Endodermal cell (in vitro differentiated cells): ENCODE results near the gene TSSC4. TPM values are rescaled to one million over a fixed set of nuclear protein-coding genes. Genes with fewer than 3 reads are reported as not detected.

Source experiments
- DNase-seq: peaks from one replicate; pipeline ENCODE4 v3.0.0-alpha.2; 2017
- H3K27ac ChIP-seq: 2 replicates; pipeline ENCODE4 v1.5.1; 2013; ENCODE audit warnings: mild to moderate bottlenecking, low read depth, low read length, moderate library complexity
- H3K27me3 ChIP-seq: 2 replicates; pipeline ENCODE4 v1.6.1; 2013; ENCODE audit warnings: mild to moderate bottlenecking, low read length, moderate library complexity; ENCODE audit not compliant: insufficient read depth, control insufficient read depth, poor library complexity, severe bottlenecking
- H3K36me3 ChIP-seq: 2 replicates; pipeline ENCODE4 v1.7.0; 2013; ENCODE audit warnings: mild to moderate bottlenecking, low read length, moderate library complexity; ENCODE audit not compliant: control insufficient read depth, insufficient read depth
- H3K4me1 ChIP-seq: one replicate; pipeline ENCODE4 v1.7.0; 2013; ENCODE audit warnings: low read length; ENCODE audit not compliant: control insufficient read depth, insufficient read depth
- H3K4me3 ChIP-seq: 2 replicates; pipeline ENCODE4 v1.5.1; 2013; ENCODE audit warnings: mild to moderate bottlenecking, low read length, moderate library complexity
- H3K9ac ChIP-seq: 2 replicates; pipeline ENCODE4 v1.6.1; 2013; ENCODE audit warnings: mild to moderate bottlenecking, low read length, moderate library complexity; ENCODE audit not compliant: poor library complexity, severe bottlenecking; ENCODE audit errors: extremely low read depth
- H3K9me3 ChIP-seq: 2 replicates; pipeline ENCODE4 v1.6.1; 2013; ENCODE audit warnings: mild to moderate bottlenecking, low read length, moderate library complexity; ENCODE audit not compliant: control insufficient read depth
- H3K27ac Mint-ChIP-seq: 2 replicates; pipeline ENCODE4 v1.8.0; 2020; ENCODE audit warnings: mixed read lengths
- H3K27me3 Mint-ChIP-seq: 2 replicates; pipeline ENCODE4 v1.8.0; 2021; ENCODE audit warnings: mild to moderate bottlenecking, mixed read lengths; ENCODE audit not compliant: insufficient read depth
- H3K36me3 Mint-ChIP-seq: 2 replicates; pipeline ENCODE4 v1.8.0; 2020; ENCODE audit warnings: low read depth, mixed read lengths
- H3K4me1 Mint-ChIP-seq: 2 replicates; pipeline ENCODE4 v1.8.0; 2020; ENCODE audit warnings: mixed read lengths
- H3K4me3 Mint-ChIP-seq: 2 replicates; pipeline ENCODE4 v1.8.0; 2020; ENCODE audit warnings: mild to moderate bottlenecking, moderate library complexity, mixed read lengths
- H3K9me3 Mint-ChIP-seq: 2 replicates; pipeline ENCODE4 v1.8.0; 2020; ENCODE audit warnings: mild to moderate bottlenecking, mixed read lengths
- CTCF ChIP-seq: fragments of 200-600 bp; sonication (generic); conservative IDR thresholded peaks from 2 replicates; pipeline ENCODE4 v1.5.0; 2021; ENCODE audit warnings: antibody characterized with exemption, mild to moderate bottlenecking
- whole genome bisulfite sequencing, 2 experiments: methylation state at CpG; one replicate each; pipeline versions ENCODE4 v1.1.5 to v1.1.7; 2013; ENCODE audit warnings: missing lambda C conversion rate in 2 of 2, mixed read lengths in 1 of 2; ENCODE audit not compliant: insufficient coverage in 1 of 2, insufficient read length in 1 of 2; 5-methylcytosine and 5-hydroxymethylcytosine counted together
- total RNA-seq, 2 donors: library from RNA; stranded (reverse); fragmentation: NEBNext Ultra II Directional in 1 of 2; extraction: Animal tissue kit (Norgen Biotek cat#: 25700) in 1 of 2; gene quantifications; 2 replicates in 1 of 2; 3 replicates in 1 of 2; pipeline ENCODE4 v1.2.1, GENCODE V29; 2021

Gene TSSC4
- total RNA-seq, 2 donors from 2014 or later, result 47.2 to 51.1 TPM

- Histone ChIP-seq H3K4me3 (no peak overlapping the region), H3K27ac (no peak overlapping the region), H3K36me3 (no peaks in the 10 kb centered on the region), H3K4me1 (no peaks in the 10 kb centered on the region), H3K9me3 (no peaks in the 10 kb centered on the region), H3K9ac (no peak overlapping the region), H3K27me3 (peaks cover 79% of the 10 kb centered on the region)
- H3K4me3 Mint-ChIP-seq, result no peak overlapping the region
- no peak for DNase-seq
- no peaks in the 10 kb centered on the region for H3K36me3 Mint-ChIP-seq
- H3K4me1 Mint-ChIP-seq, result no peaks in the 10 kb centered on the region
- H3K27ac Mint-ChIP-seq, result no peak overlapping the region
- H3K9me3 Mint-ChIP-seq, result peaks cover 4% of the 10 kb centered on the region
- 88 to 89% methylated on average over 10 to 15 of the region's 15 CpGs for WGBS, 2 experiments
- peaks cover 93% of the 10 kb centered on the region for H3K27me3 Mint-ChIP-seq
- no peak for TF ChIP-seq CTCF
Measured at GRCh38 chr11:2451336-2451735, 50.8 kb downstream of the TSSC4 start.

GRCh38 chr11:2451916-2452315 is 51.4 kb downstream of the TSSC4 start:
- Mint-ChIP-seq H3K4me1 (no peaks in the 10 kb centered on the region), H3K36me3 (no peaks in the 10 kb centered on the region), H3K9me3 (peaks cover 4% of the 10 kb centered on the region), H3K4me3 (no peak overlapping the region), H3K27ac (no peak overlapping the region), H3K27me3 (peaks cover 91% of the 10 kb centered on the region)
- no peak overlapping the region for H3K27ac ChIP-seq
- WGBS, 2 experiments, result 65 to 74% methylated on average over 6 of the region's 6 CpGs
- DNase-seq, result no peak
- H3K4me1 ChIP-seq, result no peaks in the 10 kb centered on the region
- H3K36me3 ChIP-seq, result no peaks in the 10 kb centered on the region
- no peak for TF ChIP-seq CTCF
- no peak overlapping the region for H3K9ac ChIP-seq
- H3K4me3 ChIP-seq, result no peak overlapping the region
- no peaks in the 10 kb centered on the region for H3K9me3 ChIP-seq
- peaks cover 73% of the 10 kb centered on the region for H3K27me3 ChIP-seq

GRCh38 chr11:2452321-2453012 is 51.9 kb downstream of the TSSC4 start:
- no peak for DNase-seq
- no peak for TF ChIP-seq CTCF
- H3K4me1 Mint-ChIP-seq, result no peaks in the 10 kb centered on the region
- Histone ChIP-seq H3K36me3 (no peaks in the 10 kb centered on the region), H3K4me3 (no peak overlapping the region), H3K27ac (peak overlapping the region; percentile 8), H3K27me3 (peaks cover 70% of the 10 kb centered on the region), H3K4me1 (no peaks in the 10 kb centered on the region), H3K9me3 (no peaks in the 10 kb centered on the region), H3K9ac (no peak overlapping the region)
- no peaks in the 10 kb centered on the region for H3K36me3 Mint-ChIP-seq
- no peak overlapping the region for H3K27ac Mint-ChIP-seq
- peaks cover 4% of the 10 kb centered on the region for H3K9me3 Mint-ChIP-seq
- H3K27me3 Mint-ChIP-seq, result peaks cover 90% of the 10 kb centered on the region
- WGBS, 2 experiments, result 50 to 68% methylated on average over 12 to 20 of the region's 20 CpGs
- H3K4me3 Mint-ChIP-seq, result no peak overlapping the region
